Adrenal gland (tissue), 12 donors: ENCODE measurements around the gene TBPL2. TPM values are rescaled to one million over a fixed set of nuclear protein-coding genes. Genes with fewer than 3 reads are reported as not detected.

Experiments used
- DNase-seq, 7 donors: peaks; one replicate each; pipeline ENCODE4 v3.0.0-alpha.2; 2019 to 2020
- H3K27ac ChIP-seq, 5 donors: fragments of 200-600 bp; sonication (generic) in 4 of 5; 1 replicate in 3 of 5; 2 replicates in 2 of 5; pipeline versions ENCODE4 v1.5.1 to v1.8.0; 2016 to 2020; ENCODE audit warnings: mild to moderate bottlenecking in 1 of 5
- H3K27me3 ChIP-seq: fragments of 200-600 bp; 2 replicates; pipeline ENCODE4 v1.8.0; 2021
- H3K36me3 ChIP-seq, 2 donors: fragments of 200-600 bp; replicated peaks in 1 of 2; 1 replicate in 1 of 2; 2 replicates in 1 of 2; pipeline versions ENCODE4 v1.5.1 to v1.8.0; 2018 to 2022
- H3K4me1 ChIP-seq, 2 donors: fragments of 200-600 bp; replicated peaks in 1 of 2; 1 replicate in 1 of 2; 2 replicates in 1 of 2; pipeline versions ENCODE4 v1.5.1 to v1.8.0; 2018 to 2021
- H3K4me3 ChIP-seq, 4 donors: fragments of 200-600 bp; sonication (generic) in 3 of 4; one replicate each; pipeline ENCODE4 v1.5.1; 2016 to 2018
- H3K9me3 ChIP-seq, 3 donors: fragments of 200-600 bp; sonication (generic) in 1 of 3; replicated peaks in 1 of 3; 1 replicate in 2 of 3; 2 replicates in 1 of 3; pipeline versions ENCODE4 v1.5.1 to v1.8.0; 2016 to 2021
- POLR2A ChIP-seq, 2 donors: fragments of 450-650 bp; IDR thresholded peaks; one replicate each; pipeline ENCODE4 v1.6.1; 2017; ENCODE audit warnings: antibody characterized with exemption in 2 of 2, mild to moderate bottlenecking in 2 of 2, moderate library complexity in 1 of 2
- WGBS, 4 donors: extraction: QIAGEN DNeasy Blood & Tissue Kit in 2 of 4; methylation state at CpG; one replicate each; pipeline versions ENCODE4 v1.1.5 to v1.1.7; 2013 to 2017; 5-methylcytosine and 5-hydroxymethylcytosine counted together
- intact Hi-C, 2 donors: fragments of 100-400 bp; cut with DNase I; formaldehyde crosslinking; loops; one replicate each; pipeline versions ENCODE4 v1.14.1 to v1.15.0; 2022 to 2023
- polyA plus RNA-seq, 3 donors: library from polyadenylated mRNA; stranded (reverse); fragments of 200-250 nt in 2 of 3; fragments of 350-450 nt in 1 of 3; fragmentation: Illumina TruSeq in 1 of 3; extraction: RNeasy Lipid Tissue Mini Kit (QIAGEN cat#74804) in 1 of 3; gene quantifications; one replicate each; pipeline ENCODE4 v1.2.3, GENCODE V29; 2013 to 2014
- total RNA-seq, 9 donors: library from RNA; depleted of rRNA in 4 of 9; stranded (reverse); fragments of >200 nt in 4 of 9; fragments of 120-200 nt in 1 of 9; fragmentation: NEBNext Ultra II Directional in 1 of 9; extraction: Animal tissue kit (Norgen Biotek cat#: 25700) in 1 of 9; gene quantifications; one replicate each; pipeline versions ENCODE4 v1.1.0 to v1.2.4, GENCODE V29; 2013 to 2023
- TF ChIP-seq, protein P1 (sequence below), 6 experiments: fragments of 450-650 bp in 4 of 6; fragments of 200-600 bp in 2 of 6; sonication (generic) in 1 of 6; IDR thresholded peaks; 1 replicate in 5 of 6; 2 replicates in 1 of 6; pipeline versions ENCODE4 v1.5.1 to v1.8.0; 2016 to 2021; ENCODE audit warnings: antibody characterized with exemption in 6 of 6, mild to moderate bottlenecking in 2 of 6, moderate library complexity in 1 of 6
- donor health status: healthy with polysubstance abuse.
- donor health status: Bipolar disorder and iron deficiency.
- donor health status: DM: yes; HTN: yes; CAD: no.
- donor health status: DM: no; HTN: no; CAD: no.
- donor health status: DM: no; HTN: no; CAD: no.
- donor health status: DM: yes; HTN: yes; CAD: no.

TBPL2 gene
- total and polyA plus RNA-seq, 12 donors: 0.06 TPM; not detected in 11

DNA sequence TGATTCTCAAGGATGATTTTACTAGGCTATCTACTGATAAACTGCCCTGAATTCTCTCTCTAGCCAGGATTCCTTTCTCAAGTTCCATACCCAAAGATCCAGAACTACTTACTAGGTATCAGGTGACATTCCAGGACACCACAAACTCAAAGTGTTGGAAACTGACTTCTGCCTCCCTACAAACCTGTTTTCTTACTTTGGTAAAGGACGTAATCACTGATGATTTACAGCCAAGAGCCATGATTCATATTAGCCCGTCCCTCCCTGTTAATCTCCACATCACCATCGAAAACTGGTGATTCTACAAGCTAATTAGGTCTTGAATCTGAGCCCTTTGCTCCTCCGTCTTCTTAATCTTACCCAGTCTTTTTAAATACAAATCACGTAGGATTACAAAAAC lies 27.7 kb downstream of the TBPL2 start:
- Histone ChIP-seq H3K9me3 (no peaks in the 10 kb centered on the region), H3K27me3 (no peaks in the 10 kb centered on the region), H3K36me3 (no peaks in the 10 kb centered on the region), H3K4me1 (peaks cover 5 to 29% of the 10 kb centered on the region in 2 donors), H3K4me3 (peak overlapping the region in 1 of 4 donors; percentile 99), H3K27ac (peak overlapping the region in 3 of 5 donors; percentile 19 to 85 (median 79))
- WGBS, 4 donors: 36 to 46% (median 40%) methylated on average over 5 of the region's 5 CpGs
- DNase-seq: peak in 1 of 7 donors; percentile 27
- no peak for TF ChIP-seq POLR2A (IDR thresholded peaks at IDR 0.05)
- TF ChIP-seq, protein P1, sequence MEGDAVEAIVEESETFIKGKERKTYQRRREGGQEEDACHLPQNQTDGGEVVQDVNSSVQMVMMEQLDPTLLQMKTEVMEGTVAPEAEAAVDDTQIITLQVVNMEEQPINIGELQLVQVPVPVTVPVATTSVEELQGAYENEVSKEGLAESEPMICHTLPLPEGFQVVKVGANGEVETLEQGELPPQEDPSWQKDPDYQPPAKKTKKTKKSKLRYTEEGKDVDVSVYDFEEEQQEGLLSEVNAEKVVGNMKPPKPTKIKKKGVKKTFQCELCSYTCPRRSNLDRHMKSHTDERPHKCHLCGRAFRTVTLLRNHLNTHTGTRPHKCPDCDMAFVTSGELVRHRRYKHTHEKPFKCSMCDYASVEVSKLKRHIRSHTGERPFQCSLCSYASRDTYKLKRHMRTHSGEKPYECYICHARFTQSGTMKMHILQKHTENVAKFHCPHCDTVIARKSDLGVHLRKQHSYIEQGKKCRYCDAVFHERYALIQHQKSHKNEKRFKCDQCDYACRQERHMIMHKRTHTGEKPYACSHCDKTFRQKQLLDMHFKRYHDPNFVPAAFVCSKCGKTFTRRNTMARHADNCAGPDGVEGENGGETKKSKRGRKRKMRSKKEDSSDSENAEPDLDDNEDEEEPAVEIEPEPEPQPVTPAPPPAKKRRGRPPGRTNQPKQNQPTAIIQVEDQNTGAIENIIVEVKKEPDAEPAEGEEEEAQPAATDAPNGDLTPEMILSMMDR (IDR thresholded peaks at IDR 0.05): no peak
- intact Hi-C loops: no loop called here

DNA sequence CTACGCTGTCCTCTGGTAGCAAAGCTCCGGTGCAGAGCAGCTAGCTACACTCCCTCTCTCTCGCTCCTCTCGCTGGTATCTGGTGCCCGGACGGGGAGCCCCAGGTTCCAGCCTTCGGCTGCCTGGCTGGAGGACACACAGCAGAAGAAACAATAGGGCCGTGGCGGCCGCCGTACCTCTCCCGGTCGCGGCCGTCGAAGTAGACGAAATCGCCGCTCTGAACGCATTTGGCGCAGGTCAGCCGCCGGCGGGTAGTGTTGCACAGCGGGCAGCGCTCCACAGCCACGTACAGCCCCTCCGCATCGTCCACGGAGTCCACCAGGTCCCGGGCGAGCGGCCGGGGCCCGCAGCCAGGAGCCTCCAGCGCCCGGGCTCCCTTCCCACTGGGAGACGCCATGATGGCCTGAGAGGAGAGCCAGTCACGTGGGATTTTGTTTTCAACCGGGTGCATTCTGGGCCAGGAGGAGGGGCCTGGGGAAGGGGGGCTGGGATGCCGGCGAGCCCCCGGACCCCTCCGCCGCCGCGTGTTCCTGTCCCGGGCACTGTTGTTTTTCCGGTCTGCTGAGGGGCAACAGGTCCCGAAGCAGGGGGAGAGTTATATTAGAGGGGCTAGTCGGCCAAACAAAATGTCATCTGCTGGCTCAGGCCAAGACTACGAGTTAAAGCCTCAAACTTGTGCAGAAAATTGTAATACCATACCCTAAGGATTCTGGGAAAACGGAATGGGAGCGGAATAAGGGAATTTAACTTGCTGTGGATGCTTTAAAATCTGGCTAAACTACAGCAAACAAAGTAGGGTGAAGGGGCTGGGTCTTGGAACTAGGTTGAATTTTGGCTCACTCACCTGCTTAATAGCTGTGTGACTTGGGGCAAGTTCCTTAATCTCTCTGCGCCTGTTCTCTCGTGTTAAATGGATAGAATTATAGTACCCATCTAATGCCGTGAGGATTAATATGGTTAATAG lies 28.7 kb downstream of the TBPL2 start, which contains the start of gene ATG14:
TSS of gene ATG14 (minus strand) at position 405 of the 964 bp plus-strand sequence. CDS start at position 397, 8 bp downstream.
- intact Hi-C loops: no loop called here
- Histone ChIP-seq H3K27ac (peak within 1 kb of the TSS in 4 of 5 donors; percentile 19 to 85 (median 80)), H3K4me1 (peaks cover 5 to 29% of the 10 kb centered on the region in 2 donors), H3K9me3 (no peaks in the 10 kb centered on the region), H3K36me3 (no peaks in the 10 kb centered on the region), H3K4me3 (peak within 1 kb of the TSS; percentile 46 to 99 (median 65)), H3K27me3 (no peaks in the 10 kb centered on the region)
- DNase-seq: peak; percentile 87 to 91 (median 88)
- TF ChIP-seq, protein P1 (IDR thresholded peaks at IDR 0.05): no peak
- peak; percentile 50 to 82 for TF ChIP-seq POLR2A (IDR thresholded peaks at IDR 0.05)
- WGBS, 4 donors: 3 to 13% (median 4%) methylated on average over 10 to 57 of the region's 57 CpGs

DNA sequence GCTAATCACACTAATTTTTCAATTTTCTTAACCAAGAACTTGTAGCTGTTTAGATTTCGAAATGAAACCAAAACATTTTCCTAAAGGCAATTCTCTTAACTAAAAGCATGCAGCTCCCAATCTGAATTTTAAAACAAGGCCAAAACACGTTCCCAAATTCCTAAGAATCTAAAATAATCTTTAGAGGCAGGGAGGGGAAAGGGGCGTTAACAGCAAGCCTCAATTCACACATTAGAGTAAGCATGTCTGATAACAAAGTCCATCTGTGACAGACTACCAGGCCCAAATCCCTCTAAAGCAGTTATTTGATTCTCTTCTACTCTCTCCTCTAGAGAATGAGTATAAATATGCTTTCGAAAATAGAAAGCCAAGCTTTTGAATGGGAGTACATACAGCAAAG lies 29.5 kb downstream of the TBPL2 start:
- intact Hi-C loops: no loop called here
- TF ChIP-seq, protein P1 (IDR thresholded peaks at IDR 0.05): no peak
- TF ChIP-seq POLR2A (IDR thresholded peaks at IDR 0.05): no peak
- no peak for DNase-seq
- Histone ChIP-seq H3K36me3 (no peaks in the 10 kb centered on the region), H3K27ac (peak overlapping the region in 4 of 5 donors; percentile 19 to 85 (median 80)), H3K4me3 (peak overlapping the region in 3 of 4 donors; percentile 48 to 99 (median 82)), H3K4me1 (peaks cover 5 to 36% of the 10 kb centered on the region in 2 donors), H3K27me3 (no peaks in the 10 kb centered on the region), H3K9me3 (no peaks in the 10 kb centered on the region)
- 13 to 16% (median 15%) methylated on average over 4 of the region's 4 CpGs for WGBS, 4 donors

DNA sequence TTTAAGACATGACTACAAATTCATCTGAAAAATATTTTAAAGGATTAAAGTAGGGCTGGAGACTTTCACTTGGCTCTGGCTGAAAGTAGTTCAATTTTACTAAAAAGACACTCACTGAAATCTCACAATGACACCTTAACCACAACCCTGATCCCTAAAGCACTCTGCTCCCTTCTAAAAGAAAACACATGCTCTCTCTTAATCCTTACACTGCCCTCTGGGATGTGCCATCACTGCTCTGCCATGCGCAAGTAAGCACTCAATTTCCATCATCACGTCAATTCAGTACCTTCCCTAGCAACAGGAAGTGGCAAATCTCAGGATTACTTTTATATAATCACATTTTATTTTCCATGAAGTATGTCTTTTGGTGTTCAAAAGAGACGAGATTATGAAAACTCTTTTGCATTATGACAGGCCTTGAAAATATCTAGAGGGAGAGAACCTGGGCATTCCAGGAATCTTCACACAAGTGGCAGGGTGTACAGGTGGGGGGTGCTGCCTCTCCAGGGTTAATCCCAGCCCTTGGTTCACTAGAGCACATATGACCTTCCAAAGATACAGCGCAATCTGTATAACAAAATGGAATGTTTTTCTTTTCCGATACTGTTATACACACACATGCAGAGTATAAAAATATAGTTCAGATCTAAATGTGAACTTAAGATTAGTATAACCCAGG lies 36.1 kb downstream of the TBPL2 start:
- DNase-seq: no peak
- H3K4me1 ChIP-seq: peaks cover 0 to 15% of the 10 kb centered on the region in 2 donors
- intact Hi-C loops: no loop called here
- H3K36me3 ChIP-seq: no peaks in the 10 kb centered on the region
- 63 to 79% (median 71%) methylated on average over 5 of the region's 5 CpGs for whole genome bisulfite sequencing, 4 donors
- no peak overlapping the region for H3K27ac ChIP-seq
- H3K9me3 ChIP-seq: no peaks in the 10 kb centered on the region
- H3K4me3 ChIP-seq: no peak overlapping the region
- H3K27me3 ChIP-seq: no peaks in the 10 kb centered on the region
- TF ChIP-seq, protein P1 (IDR thresholded peaks at IDR 0.05): no peak
